Dendritic cell treated with granulocyte-macrophage colony-stimulating factor and Interleukin-4, amounts not matched to agents 40 ng/mL and 50 ng/mL, for 4 days (primary cell): ENCODE measurements around the gene TBCC.
A peak's percentile ranks its signal among the peaks of the same experiment; 100 is the strongest.
"Not testable (repeated sequence)": the region's sequence is repeated elsewhere in the genome, so short reads cannot be mapped to it uniquely, and the experiment has no call there.

Experiments
- H3K27ac Mint-ChIP-seq: one replicate; pipeline ENCODE4 v1.8.0; 2022; ENCODE audit warnings: mild to moderate bottlenecking, mixed read lengths
- H3K27me3 Mint-ChIP-seq: one replicate; pipeline ENCODE4 v1.8.0; 2022; ENCODE audit warnings: mild to moderate bottlenecking, mixed read lengths
- H3K36me3 Mint-ChIP-seq: one replicate; pipeline ENCODE4 v1.8.0; 2022; ENCODE audit warnings: low read depth, mixed read lengths
- H3K4me1 Mint-ChIP-seq: one replicate; pipeline ENCODE4 v1.8.0; 2022; ENCODE audit warnings: low read depth, mixed read lengths
- H3K4me3 Mint-ChIP-seq: one replicate; pipeline ENCODE4 v1.8.0; 2022; ENCODE audit warnings: mild to moderate bottlenecking, moderate library complexity, mixed read lengths
- H3K9me3 Mint-ChIP-seq: one replicate; pipeline ENCODE4 v1.8.0; 2022; ENCODE audit warnings: mixed read lengths
- intact Hi-C: fragments of 100-400 bp; cut with micrococcal nuclease; formaldehyde crosslinking; loops from one replicate; pipeline ENCODE4 v1.15.0; 2022

Gene TBCC

GRCh38 chr6:42735976-42736375, 9.9 kb downstream of the TBCC start:
- H3K36me3 Mint-ChIP-seq, result no peaks in the 10 kb centered on the region
- no peak overlapping the region for H3K27ac Mint-ChIP-seq
- peaks cover 10% of the 10 kb centered on the region for H3K4me1 Mint-ChIP-seq
- H3K4me3 Mint-ChIP-seq, result no peak overlapping the region
- peaks cover 6% of the 10 kb centered on the region for H3K27me3 Mint-ChIP-seq
- intact Hi-C loops, result no loop called here
- H3K9me3 Mint-ChIP-seq, result peaks cover 8% of the 10 kb centered on the region

DNA sequence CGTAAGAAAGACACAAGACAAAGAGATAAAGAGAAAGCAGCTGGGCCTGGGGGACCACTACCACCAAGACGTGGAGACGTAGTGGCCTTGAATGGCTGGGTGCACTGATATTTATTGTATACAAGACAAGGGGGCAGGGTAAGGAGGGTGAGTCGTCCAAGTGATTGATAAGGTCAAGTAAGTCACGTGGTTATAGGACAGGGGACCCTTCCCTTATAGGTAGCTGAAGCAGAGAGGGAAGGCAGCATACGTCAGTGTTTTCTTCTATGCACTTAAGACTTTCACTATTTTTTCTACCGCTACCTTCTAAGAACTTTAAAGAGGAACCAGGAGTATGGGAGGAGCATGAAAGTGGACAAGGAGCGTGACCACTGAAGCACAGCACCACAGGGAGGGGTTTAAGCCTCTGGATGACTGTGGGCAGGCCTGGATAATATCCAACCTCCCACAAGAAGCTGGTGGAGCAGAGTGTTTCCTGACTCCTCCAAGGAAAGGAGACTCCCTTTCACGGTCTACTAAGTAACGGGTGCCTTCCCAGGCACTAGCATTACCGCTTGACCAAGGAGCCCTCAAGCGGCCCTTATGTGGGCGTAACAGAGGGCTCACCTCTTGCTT, 11.9 kb downstream of the TBCC start:
- H3K36me3 Mint-ChIP-seq, H3K4me1 Mint-ChIP-seq, H3K27me3 Mint-ChIP-seq, H3K9me3 Mint-ChIP-seq, intact Hi-C loops: not testable (repeated sequence)
- H3K27ac Mint-ChIP-seq, result peak overlapping the region; percentile 62
- H3K4me3 Mint-ChIP-seq, result peak overlapping the region; percentile 17

GRCh38 chr6:42729731-42730130, 16.2 kb downstream of the TBCC start:
- Mint-ChIP-seq H3K9me3 (peaks cover 8% of the 10 kb centered on the region), H3K4me1 (peaks cover 28% of the 10 kb centered on the region), H3K27me3 (peaks cover 8% of the 10 kb centered on the region), H3K36me3 (no peaks in the 10 kb centered on the region), H3K27ac (no peak overlapping the region), H3K4me3 (no peak overlapping the region)
- intact Hi-C loops, result loop anchor here (5.0 kb wide), 1 partner anchor 37 kb away; no protein-coding TSS in a partner anchor

- no peaks in the 10 kb centered on the region for H3K36me3 Mint-ChIP-seq
- peak overlapping the region; percentile 90 for H3K27ac Mint-ChIP-seq
- H3K4me3 Mint-ChIP-seq, result peak overlapping the region; percentile 32
- peaks cover 19% of the 10 kb centered on the region for H3K4me1 Mint-ChIP-seq
- peaks cover 5% of the 10 kb centered on the region for H3K9me3 Mint-ChIP-seq
- H3K27me3 Mint-ChIP-seq, result peaks cover 8% of the 10 kb centered on the region
- intact Hi-C loops, result loop anchor here (2.0 to 5.0 kb wide), 2 partner anchors 19 to 35 kb away; partner anchors contain the start of gene TBCC
Measured at GRCh38 chr6:42727627-42728026, 18.3 kb downstream of the TBCC start.

- peak overlapping the region; percentile 90 for H3K27ac Mint-ChIP-seq
- H3K4me3 Mint-ChIP-seq, result peak overlapping the region; percentile 86
- no peaks in the 10 kb centered on the region for H3K36me3 Mint-ChIP-seq
- peaks cover 8% of the 10 kb centered on the region for H3K27me3 Mint-ChIP-seq
- intact Hi-C loops, result loop anchor here (2.0 to 5.0 kb wide), 2 partner anchors 20 to 35 kb away; partner anchors contain the start of gene TBCC
- no peaks in the 10 kb centered on the region for H3K9me3 Mint-ChIP-seq
- H3K4me1 Mint-ChIP-seq, result peaks cover 19% of the 10 kb centered on the region
Measured at GRCh38 chr6:42727087-42727611, 18.8 kb downstream of the TBCC start.

DNA sequence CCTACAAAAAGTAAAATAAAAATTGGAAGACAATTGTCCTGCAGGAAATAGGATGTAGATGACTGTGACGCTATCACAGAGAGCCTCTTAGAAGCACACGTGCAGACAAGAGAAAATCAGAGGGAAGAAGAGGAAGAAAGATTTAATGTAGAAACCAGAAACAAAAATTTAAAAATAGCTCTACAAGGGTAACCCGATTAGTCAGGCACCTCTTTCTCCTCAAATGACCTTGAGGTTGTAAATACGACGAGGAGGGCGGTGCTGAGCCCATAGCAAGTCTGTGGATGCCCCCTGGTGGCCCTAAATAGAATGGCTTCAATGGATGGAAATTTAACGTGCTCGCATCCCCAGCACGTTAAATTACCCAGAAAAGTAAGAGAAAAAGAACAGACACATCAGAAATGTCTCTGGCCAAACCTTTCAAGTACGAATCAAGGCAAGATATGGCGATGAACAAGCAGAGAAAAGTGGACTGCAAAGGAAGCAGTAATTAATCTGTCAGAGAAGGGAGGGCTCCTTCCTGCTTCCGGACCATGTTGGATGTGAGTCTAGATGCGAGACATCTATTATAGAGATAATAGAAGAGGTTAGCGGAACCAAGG, 19.3 kb downstream of the TBCC start:
- Mint-ChIP-seq H3K9me3 (no peaks in the 10 kb centered on the region), H3K4me3 (peak overlapping the region; percentile 86), H3K27ac (peak overlapping the region; percentile 90), H3K36me3 (no peaks in the 10 kb centered on the region), H3K4me1 (peaks cover 19% of the 10 kb centered on the region), H3K27me3 (peaks cover 10% of the 10 kb centered on the region)
- intact Hi-C loops, result loop anchor here (1.0 to 5.0 kb wide), 3 partner anchors 20 to 65 kb away; partner anchors contain the start of gene TBCC

DNA sequence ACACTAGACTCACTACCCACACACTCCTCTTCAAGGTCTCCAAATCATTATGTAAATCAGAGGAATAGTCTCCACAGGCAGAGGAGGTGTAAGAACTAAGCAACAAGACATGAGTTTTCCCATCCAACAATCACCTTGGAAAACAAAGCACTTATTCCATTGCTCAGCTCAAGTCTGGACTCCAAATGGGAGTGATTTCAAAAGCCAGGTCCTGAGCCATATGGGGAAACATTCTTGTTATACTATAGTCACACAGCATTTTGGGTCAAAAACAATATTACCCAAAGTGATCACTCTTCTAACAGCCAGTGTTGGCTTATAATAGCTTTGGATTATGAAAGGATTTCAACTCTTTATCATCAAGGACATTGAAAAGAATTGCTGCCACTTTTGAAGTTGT, 19.9 kb downstream of the TBCC start:
- peak overlapping the region; percentile 90 for H3K27ac Mint-ChIP-seq
- H3K27me3 Mint-ChIP-seq, result peaks cover 11% of the 10 kb centered on the region
- H3K36me3 Mint-ChIP-seq, result no peaks in the 10 kb centered on the region
- peak overlapping the region; percentile 86 for H3K4me3 Mint-ChIP-seq
- H3K4me1 Mint-ChIP-seq, result peaks cover 19% of the 10 kb centered on the region
- intact Hi-C loops, result loop anchor here (1.0 to 5.0 kb wide), 3 partner anchors 21 to 65 kb away; partner anchors contain the start of gene TBCC
- no peaks in the 10 kb centered on the region for H3K9me3 Mint-ChIP-seq

- H3K27ac Mint-ChIP-seq, result no peak overlapping the region
- intact Hi-C loops, result loop anchor here (5.0 kb wide), 1 partner anchor 33 kb away; no protein-coding TSS in a partner anchor
- H3K27me3 Mint-ChIP-seq, result peaks cover 16% of the 10 kb centered on the region
- H3K36me3 Mint-ChIP-seq, result no peaks in the 10 kb centered on the region
- no peak overlapping the region for H3K4me3 Mint-ChIP-seq
- peaks cover 19% of the 10 kb centered on the region for H3K4me1 Mint-ChIP-seq
- H3K9me3 Mint-ChIP-seq, result no peaks in the 10 kb centered on the region
Measured at GRCh38 chr6:42724825-42725224, 21.1 kb downstream of the TBCC start.

DNA sequence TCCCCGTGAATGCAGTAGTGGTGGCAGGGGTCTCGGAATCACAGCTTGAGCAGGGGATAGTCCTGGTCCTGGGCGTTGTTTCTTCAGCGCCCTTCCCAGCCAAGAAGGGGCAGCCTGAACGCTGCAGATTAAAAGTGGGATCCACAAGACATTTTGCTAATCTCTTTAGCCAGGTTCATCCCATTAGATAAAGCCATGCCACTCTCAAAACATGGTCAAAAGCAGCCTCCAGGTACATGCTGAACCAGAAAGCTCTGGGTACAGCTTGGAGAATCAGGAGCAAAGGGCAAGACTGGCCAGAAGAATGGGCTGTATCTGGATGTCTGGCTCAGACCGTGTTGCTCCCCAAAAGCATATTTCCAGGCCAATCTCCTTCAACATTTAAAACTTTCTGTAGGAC, 23.4 kb downstream of the TBCC start, which contains the start of gene PRPH2:
Gene PRPH2 (minus strand): TSS at position 101 of the 400 bp plus-strand sequence. CDS start 263 bp downstream, outside the sequence.
- intact Hi-C loops, result no loop called here
- peak within 1 kb of the TSS; percentile 44 for H3K27ac Mint-ChIP-seq
- no peaks in the 10 kb centered on the region for H3K9me3 Mint-ChIP-seq
- no peak within 1 kb of the TSS for H3K4me3 Mint-ChIP-seq
- H3K36me3 Mint-ChIP-seq, result no peaks in the 10 kb centered on the region
- H3K27me3 Mint-ChIP-seq, result peaks cover 13% of the 10 kb centered on the region
- peaks cover 17% of the 10 kb centered on the region for H3K4me1 Mint-ChIP-seq

GRCh38 chr6:42720739-42721138, 25.2 kb downstream of the TBCC start:
- Mint-ChIP-seq H3K27me3 (peaks cover 8% of the 10 kb centered on the region), H3K4me3 (no peak overlapping the region), H3K27ac (no peak overlapping the region), H3K36me3 (no peaks in the 10 kb centered on the region), H3K9me3 (no peaks in the 10 kb centered on the region), H3K4me1 (no peaks in the 10 kb centered on the region)
- intact Hi-C loops, result no loop called here

GRCh38 chr6:42715871-42716270, 30.0 kb downstream of the TBCC start:
- H3K27ac Mint-ChIP-seq, result no peak overlapping the region
- no peak overlapping the region for H3K4me3 Mint-ChIP-seq
- H3K9me3 Mint-ChIP-seq, result peaks cover 11% of the 10 kb centered on the region
- H3K27me3 Mint-ChIP-seq, result peaks cover 8% of the 10 kb centered on the region
- intact Hi-C loops, result no loop called here
- no peaks in the 10 kb centered on the region for H3K36me3 Mint-ChIP-seq
- H3K4me1 Mint-ChIP-seq, result no peaks in the 10 kb centered on the region

- peaks cover 3% of the 10 kb centered on the region for H3K27me3 Mint-ChIP-seq
- intact Hi-C loops, result no loop called here
- no peaks in the 10 kb centered on the region for H3K36me3 Mint-ChIP-seq
- peaks cover 11% of the 10 kb centered on the region for H3K9me3 Mint-ChIP-seq
- no peaks in the 10 kb centered on the region for H3K4me1 Mint-ChIP-seq
- no peak overlapping the region for H3K4me3 Mint-ChIP-seq
- H3K27ac Mint-ChIP-seq, result no peak overlapping the region
Measured at GRCh38 chr6:42714098-42714761, 31.7 kb downstream of the TBCC start.

DNA sequence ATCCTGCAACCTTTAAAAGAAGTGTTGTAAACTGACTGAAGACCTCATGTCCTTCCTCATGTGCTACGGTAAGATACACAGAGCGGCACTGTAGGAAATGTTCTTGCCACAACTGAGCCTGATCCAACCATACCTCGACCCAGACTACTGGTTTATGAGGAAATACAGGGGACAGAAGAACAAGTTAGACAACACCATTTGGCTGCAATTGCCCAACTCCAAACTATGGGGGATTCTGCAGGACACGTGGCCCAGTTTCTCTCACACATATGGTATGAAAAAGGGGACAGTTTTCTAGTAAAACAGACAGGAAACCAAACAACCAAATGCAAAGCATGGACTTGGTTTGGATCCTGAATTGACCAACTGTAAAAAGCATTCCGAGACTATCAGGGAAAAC, 34.0 kb downstream of the TBCC start:
- Mint-ChIP-seq H3K4me3 (no peak overlapping the region), H3K27ac (no peak overlapping the region), H3K9me3 (peaks cover 11% of the 10 kb centered on the region), H3K36me3 (no peaks in the 10 kb centered on the region), H3K4me1 (no peaks in the 10 kb centered on the region), H3K27me3 (peaks cover 3% of the 10 kb centered on the region)
- intact Hi-C loops, result no loop called here

DNA sequence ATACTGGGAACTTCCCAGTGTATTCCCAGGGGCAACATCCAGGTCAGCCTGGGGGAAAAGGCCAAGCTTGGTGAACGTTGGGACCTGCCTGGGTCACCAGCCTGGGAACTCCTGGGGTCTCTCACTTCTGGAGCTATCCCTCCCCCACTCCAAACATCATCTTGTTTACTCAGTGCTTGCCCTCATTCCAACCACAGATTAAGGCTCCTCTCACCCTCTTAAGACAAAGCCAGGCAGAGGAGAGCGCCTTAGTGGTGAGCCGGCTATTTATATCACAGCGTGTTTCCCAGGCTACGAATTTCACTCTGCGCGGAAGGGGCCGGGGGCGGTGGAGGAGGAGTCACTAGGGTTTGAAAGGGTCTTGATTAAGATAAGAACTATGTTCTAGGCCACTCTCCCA, 35.6 kb downstream of the TBCC start:
- no peaks in the 10 kb centered on the region for H3K36me3 Mint-ChIP-seq
- peaks cover 3% of the 10 kb centered on the region for H3K27me3 Mint-ChIP-seq
- H3K4me3 Mint-ChIP-seq, result no peak overlapping the region
- no peak overlapping the region for H3K27ac Mint-ChIP-seq
- H3K4me1 Mint-ChIP-seq, result no peaks in the 10 kb centered on the region
- intact Hi-C loops, result no loop called here
- peaks cover 11% of the 10 kb centered on the region for H3K9me3 Mint-ChIP-seq
